Smooth muscle cell (in vitro differentiated cells): ENCODE data around the gene ZBTB20. TPM values are rescaled to one million over a fixed set of nuclear protein-coding genes. Genes with fewer than 3 reads are reported as not detected.

Experiments
- DNase-seq: peaks from one replicate; lab custom pipeline; 2025; ENCODE audit not compliant: unreplicated experiment; lab: John Stamatoyannopoulos, UW
- H2AFZ ChIP-seq: fragments of 200-600 bp; sonication (generic); 2 replicates; pipeline ENCODE4 v1.6.0; 2016; ENCODE audit warnings: antibody characterized with exemption, low read depth, mild to moderate bottlenecking
- H3F3A ChIP-seq: fragments of 200-600 bp; sonication (generic); 2 replicates; pipeline ENCODE4 v1.6.0; 2017; ENCODE audit warnings: antibody characterized with exemption, low read depth
- H3K27ac ChIP-seq: fragments of 200-600 bp; sonication (generic); 2 replicates; pipeline ENCODE4 v1.5.1; 2016; ENCODE audit warnings: low read depth, mild to moderate bottlenecking
- H3K27me3 ChIP-seq: fragments of 200-600 bp; sonication (generic); 2 replicates; pipeline ENCODE4 v1.6.1; 2016; ENCODE audit warnings: low read depth, mild to moderate bottlenecking
- H3K36me3 ChIP-seq: fragments of 200-600 bp; sonication (generic); 2 replicates; pipeline ENCODE4 v1.5.1; 2016; ENCODE audit warnings: low read depth
- H3K4me1 ChIP-seq: fragments of 200-600 bp; sonication (generic); 2 replicates; pipeline ENCODE4 v1.5.1; 2016; ENCODE audit warnings: low read depth
- H3K4me2 ChIP-seq: fragments of 200-600 bp; sonication (generic); 2 replicates; pipeline ENCODE4 v1.6.0; 2016; ENCODE audit warnings: mild to moderate bottlenecking
- H3K4me3 ChIP-seq: fragments of 200-600 bp; sonication (generic); 2 replicates; pipeline ENCODE4 v1.5.1; 2016; ENCODE audit warnings: mild to moderate bottlenecking
- H3K79me2 ChIP-seq: fragments of 200-600 bp; sonication (generic); 2 replicates; pipeline ENCODE4 v1.6.0; 2016; ENCODE audit warnings: low read depth, mild to moderate bottlenecking
- H3K9ac ChIP-seq: fragments of 200-600 bp; sonication (generic); 2 replicates; pipeline ENCODE4 v1.6.0; 2016; ENCODE audit warnings: low read depth
- H3K9me3 ChIP-seq: fragments of 200-600 bp; sonication (generic); replicated peaks from 2 replicates; pipeline ENCODE4 v1.5.1; 2016; ENCODE audit warnings: low read depth
- H4K20me1 ChIP-seq: fragments of 200-600 bp; sonication (generic); 2 replicates; pipeline ENCODE4 v1.6.0; 2016; ENCODE audit warnings: low read depth
- WGBS: methylation state at CpG from one replicate; pipeline ENCODE4 v1.1.7; 2016; ENCODE audit warnings: low lambda C conversion rate; 5-methylcytosine and 5-hydroxymethylcytosine counted together
- polyA plus RNA-seq: library from polyadenylated mRNA; unstranded; fragments of >200 nt; fragmentation: Nextera tagmentation; extraction: Ambion mirVana; gene quantifications from 2 replicates; pipeline ENCODE4 v1.2.1, GENCODE V29; 2016
- total RNA-seq: library from RNA; depleted of rRNA; stranded (reverse); fragments of >200 nt; gene quantifications from 2 replicates; pipeline ENCODE4 v1.2.3, GENCODE V29; 2014
- TF ChIP-seq, protein P1 (sequence below): fragments of 200-600 bp; sonication (generic); IDR thresholded peaks from 2 replicates; pipeline ENCODE4 v1.5.1; 2017; ENCODE audit warnings: borderline replicate concordance, mild to moderate bottlenecking, antibody characterized with exemption; ENCODE audit not compliant: insufficient read depth, poor library complexity, severe bottlenecking

Gene ZBTB20
- total and polyA plus RNA-seq, 2 experiments from 2014 or later: 4.9 to 6.8 TPM

DNA sequence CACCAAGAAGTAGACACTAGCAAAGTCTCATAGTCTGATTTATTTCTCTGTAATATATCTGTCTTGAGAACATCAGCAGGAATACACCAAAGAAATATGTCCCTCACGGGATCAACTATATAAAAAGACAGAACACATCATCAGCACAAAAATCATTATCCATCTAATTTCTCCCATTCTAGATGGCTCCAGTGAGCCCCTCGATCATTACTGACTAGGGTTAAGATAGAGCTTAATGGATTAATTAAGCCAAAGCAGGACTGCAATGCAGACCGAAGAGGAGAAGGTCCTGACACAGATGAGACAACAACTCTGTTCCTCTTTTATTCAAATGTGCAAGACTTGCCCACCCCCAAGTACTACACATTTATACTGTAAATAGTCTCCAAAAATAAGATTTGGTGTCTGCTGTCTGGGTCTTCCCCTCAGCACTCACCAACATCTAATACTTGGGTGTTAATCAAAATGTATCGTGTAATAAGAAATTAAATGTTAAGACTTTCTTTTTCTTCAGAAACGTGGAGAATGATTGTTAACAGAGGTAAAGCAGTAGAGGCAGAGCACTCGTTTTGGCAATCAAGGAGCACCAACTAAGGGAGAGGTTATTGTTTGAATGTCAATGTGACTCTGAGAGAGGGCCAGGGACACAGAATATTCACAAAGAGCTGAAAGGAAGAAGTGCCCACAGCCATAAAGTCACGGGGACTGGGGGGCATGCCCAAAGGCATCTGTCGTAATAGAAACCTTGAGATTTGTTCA, 719.6 kb downstream of the ZBTB20 start:
- no peak overlapping the region for H2AFZ ChIP-seq
- TF ChIP-seq, protein P1, sequence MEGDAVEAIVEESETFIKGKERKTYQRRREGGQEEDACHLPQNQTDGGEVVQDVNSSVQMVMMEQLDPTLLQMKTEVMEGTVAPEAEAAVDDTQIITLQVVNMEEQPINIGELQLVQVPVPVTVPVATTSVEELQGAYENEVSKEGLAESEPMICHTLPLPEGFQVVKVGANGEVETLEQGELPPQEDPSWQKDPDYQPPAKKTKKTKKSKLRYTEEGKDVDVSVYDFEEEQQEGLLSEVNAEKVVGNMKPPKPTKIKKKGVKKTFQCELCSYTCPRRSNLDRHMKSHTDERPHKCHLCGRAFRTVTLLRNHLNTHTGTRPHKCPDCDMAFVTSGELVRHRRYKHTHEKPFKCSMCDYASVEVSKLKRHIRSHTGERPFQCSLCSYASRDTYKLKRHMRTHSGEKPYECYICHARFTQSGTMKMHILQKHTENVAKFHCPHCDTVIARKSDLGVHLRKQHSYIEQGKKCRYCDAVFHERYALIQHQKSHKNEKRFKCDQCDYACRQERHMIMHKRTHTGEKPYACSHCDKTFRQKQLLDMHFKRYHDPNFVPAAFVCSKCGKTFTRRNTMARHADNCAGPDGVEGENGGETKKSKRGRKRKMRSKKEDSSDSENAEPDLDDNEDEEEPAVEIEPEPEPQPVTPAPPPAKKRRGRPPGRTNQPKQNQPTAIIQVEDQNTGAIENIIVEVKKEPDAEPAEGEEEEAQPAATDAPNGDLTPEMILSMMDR: no peak
- H3K4me3 ChIP-seq: no peak overlapping the region
- H3K9me3 ChIP-seq: no peaks in the 10 kb centered on the region
- no peaks in the 10 kb centered on the region for H3K79me2 ChIP-seq
- H3K27ac ChIP-seq: no peak overlapping the region
- peaks cover 7% of the 10 kb centered on the region for H4K20me1 ChIP-seq
- DNase-seq: no peak
- no peaks in the 10 kb centered on the region for H3K36me3 ChIP-seq
- no peaks in the 10 kb centered on the region for H3K27me3 ChIP-seq
- no peaks in the 10 kb centered on the region for H3F3A ChIP-seq
- no peaks in the 10 kb centered on the region for H3K4me1 ChIP-seq
- no peak overlapping the region for H3K4me2 ChIP-seq
- 83% methylated on average over 8 of the region's 8 CpGs for WGBS
- no peak overlapping the region for H3K9ac ChIP-seq

DNA sequence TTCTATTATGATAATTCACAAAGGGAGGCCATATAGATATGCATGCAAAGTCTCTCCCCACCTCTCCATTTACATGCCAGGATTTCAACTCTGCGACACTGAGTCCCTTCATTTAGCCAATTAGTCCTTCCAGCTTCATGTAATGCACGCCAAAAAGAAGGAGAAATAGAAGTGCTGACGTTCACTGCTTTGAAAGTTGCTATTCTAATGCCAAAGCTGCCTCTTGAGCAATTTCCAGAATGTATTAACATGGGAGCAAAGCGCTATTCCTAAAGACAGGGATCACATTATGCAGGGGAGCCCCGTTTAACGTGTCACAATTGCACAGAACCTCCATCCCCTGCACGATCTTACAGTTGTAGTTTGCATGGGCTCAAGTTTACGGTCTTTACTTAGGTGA, 722.8 kb downstream of the ZBTB20 start:
- Histone ChIP-seq H4K20me1 (peaks cover 19% of the 10 kb centered on the region), H3K9me3 (no peaks in the 10 kb centered on the region), H3K27ac (no peak overlapping the region), H3K4me2 (no peak overlapping the region), H3K36me3 (no peaks in the 10 kb centered on the region), H3K79me2 (no peaks in the 10 kb centered on the region), H2AFZ (no peak overlapping the region), H3K9ac (no peak overlapping the region), H3K27me3 (no peaks in the 10 kb centered on the region), H3K4me3 (no peak overlapping the region), H3K4me1 (no peaks in the 10 kb centered on the region), H3F3A (no peaks in the 10 kb centered on the region)
- DNase-seq: no peak
- 81% methylated on average over 8 of the region's 8 CpGs for WGBS
- TF ChIP-seq, protein P1: no peak

DNA sequence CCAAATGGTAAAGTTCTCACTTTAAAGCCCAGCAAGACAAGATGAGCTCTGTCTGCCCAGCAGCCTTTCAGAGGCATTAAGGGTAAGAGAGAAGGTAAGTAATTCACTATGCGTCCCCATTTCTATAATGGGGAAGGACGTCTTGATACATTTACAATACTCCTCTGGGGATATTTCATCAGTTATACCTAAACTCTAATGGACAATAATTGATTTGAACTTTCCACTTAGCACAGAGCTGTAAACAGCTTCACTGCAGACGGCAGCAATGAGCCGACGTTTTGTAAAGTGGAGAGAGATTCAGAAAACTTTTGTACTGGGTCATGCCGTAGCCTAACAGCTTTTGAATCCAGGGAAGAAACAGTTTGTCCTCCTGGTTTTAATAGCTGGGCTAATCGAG, 725.9 kb downstream of the ZBTB20 start:
- Histone ChIP-seq H3K27me3 (no peaks in the 10 kb centered on the region), H2AFZ (no peak overlapping the region), H3K9ac (no peak overlapping the region), H3K4me1 (no peaks in the 10 kb centered on the region), H3K9me3 (no peaks in the 10 kb centered on the region), H3F3A (no peaks in the 10 kb centered on the region), H3K4me3 (no peak overlapping the region), H3K27ac (no peak overlapping the region), H4K20me1 (peaks cover 23% of the 10 kb centered on the region), H3K4me2 (no peak overlapping the region), H3K36me3 (no peaks in the 10 kb centered on the region), H3K79me2 (no peaks in the 10 kb centered on the region)
- DNase-seq: no peak
- TF ChIP-seq, protein P1: no peak
- WGBS: 83% methylated on average over 7 of the region's 7 CpGs

DNA sequence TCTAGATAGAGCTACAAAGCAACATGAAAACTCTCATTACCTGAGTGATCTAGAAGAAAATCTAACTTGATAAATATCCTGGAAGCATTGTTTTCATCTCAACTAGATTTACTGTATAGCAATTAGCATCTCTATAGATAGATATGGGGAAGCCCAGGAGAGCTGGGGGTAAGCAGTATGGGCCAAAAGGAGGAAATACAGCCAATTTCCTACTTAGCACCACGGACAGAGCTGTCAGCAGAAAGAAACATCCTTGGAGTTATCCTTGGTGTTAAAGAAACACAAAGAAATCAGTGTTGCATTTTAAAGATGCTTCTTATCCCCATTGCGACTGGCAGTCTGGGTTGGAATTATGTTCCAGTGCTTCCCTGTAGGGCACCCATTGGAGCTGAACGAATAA, 727.0 kb downstream of the ZBTB20 start:
- H3K36me3 ChIP-seq: no peaks in the 10 kb centered on the region
- H3K4me2 ChIP-seq: no peak overlapping the region
- no peaks in the 10 kb centered on the region for H3K27me3 ChIP-seq
- no peak for DNase-seq
- H3K4me1 ChIP-seq: no peaks in the 10 kb centered on the region
- no peaks in the 10 kb centered on the region for H3K79me2 ChIP-seq
- no peak overlapping the region for H2AFZ ChIP-seq
- peaks cover 23% of the 10 kb centered on the region for H4K20me1 ChIP-seq
- H3K4me3 ChIP-seq: no peak overlapping the region
- TF ChIP-seq, protein P1: no peak
- H3K9ac ChIP-seq: no peak overlapping the region
- H3F3A ChIP-seq: no peaks in the 10 kb centered on the region
- H3K27ac ChIP-seq: no peak overlapping the region
- H3K9me3 ChIP-seq: no peaks in the 10 kb centered on the region
- 65% methylated on average over 3 of the region's 3 CpGs for WGBS
